ACHN (cell line): Measurements from ENCODE around the gene ZFYVE1.

Experiments used
- DNase-seq: peaks from one replicate; pipeline ENCODE4 v3.0.0-alpha.2; 2015
- in situ Hi-C: cut with HindIII; loops from 2 replicates; pipeline ENCODE4 v1.10.0; 2017; ENCODE audit warnings: low sequenced_read_pairs, low pct_ligation_motif_present, low pct_unique_long_range_greater_than_20kb

Gene ZFYVE1

DNA sequence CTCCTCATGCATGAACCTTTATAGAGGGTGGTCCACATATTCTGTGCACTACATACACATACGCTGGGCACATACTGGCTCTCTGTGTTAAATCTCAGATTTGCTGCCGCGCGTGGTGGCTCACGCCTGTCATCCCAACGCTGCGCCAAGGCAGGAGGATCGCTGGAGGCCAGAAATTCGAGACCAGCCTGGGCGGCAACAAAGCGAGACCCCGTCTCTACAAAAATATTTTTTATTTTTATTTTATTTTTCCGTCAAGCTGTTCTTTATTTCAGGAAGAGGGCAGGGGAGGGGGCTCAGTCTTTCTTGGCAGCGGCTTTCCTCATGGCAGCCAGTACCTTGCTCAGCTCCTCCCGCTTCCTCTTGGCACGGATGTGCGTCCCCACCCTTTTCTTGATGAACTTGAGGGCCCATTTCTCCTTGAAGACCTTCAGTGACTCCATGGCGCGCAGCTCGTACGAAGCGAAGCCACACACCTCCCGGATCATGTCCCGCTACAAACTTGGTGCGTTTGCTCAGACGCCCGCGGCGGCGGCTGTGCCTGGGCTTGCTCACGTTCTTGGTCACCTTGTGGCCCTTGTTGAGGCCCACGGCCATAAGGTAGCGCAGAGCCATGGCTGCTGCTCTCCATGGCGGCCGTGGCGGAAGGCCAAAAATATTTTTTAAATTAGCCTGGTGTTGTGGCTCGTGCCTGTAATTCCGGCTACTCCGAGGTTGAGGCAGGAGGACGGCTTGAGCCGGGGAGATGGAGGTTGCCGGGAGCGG is 97.4 kb downstream of the ZFYVE1 start:
- in situ Hi-C loops = no loop called here
- DNase-seq = no peak

GRCh38 chr14:72928872-72929271 is 98.0 kb downstream of the ZFYVE1 start:
- DNase-seq = no peak
- in situ Hi-C loops = no loop called here

- in situ Hi-C loops = no loop called here
- peak; percentile 97 for DNase-seq
Observed at GRCh38 chr14:72926292-72927028, 100.4 kb downstream of the ZFYVE1 start, which contains the start of gene DCAF4. Gene DCAF4 (plus strand): TSS chr14:72926464. CDS start chr14:72937979, 11,515 bp downstream.

- in situ Hi-C loops = no loop called here
- DNase-seq = no peak
Observed at GRCh38 chr14:72925815-72926291, 101.1 kb downstream of the ZFYVE1 start.

- no peak for DNase-seq
- in situ Hi-C loops = no loop called here
Observed at GRCh38 chr14:72925171-72925759, 101.6 kb downstream of the ZFYVE1 start.

GRCh38 chr14:72924337-72924736 is 102.6 kb downstream of the ZFYVE1 start:
- DNase-seq = no peak
- in situ Hi-C loops = no loop called here

GRCh38 chr14:72921396-72921795 is 105.5 kb downstream of the ZFYVE1 start:
- in situ Hi-C loops = no loop called here
- no peak for DNase-seq

DNA sequence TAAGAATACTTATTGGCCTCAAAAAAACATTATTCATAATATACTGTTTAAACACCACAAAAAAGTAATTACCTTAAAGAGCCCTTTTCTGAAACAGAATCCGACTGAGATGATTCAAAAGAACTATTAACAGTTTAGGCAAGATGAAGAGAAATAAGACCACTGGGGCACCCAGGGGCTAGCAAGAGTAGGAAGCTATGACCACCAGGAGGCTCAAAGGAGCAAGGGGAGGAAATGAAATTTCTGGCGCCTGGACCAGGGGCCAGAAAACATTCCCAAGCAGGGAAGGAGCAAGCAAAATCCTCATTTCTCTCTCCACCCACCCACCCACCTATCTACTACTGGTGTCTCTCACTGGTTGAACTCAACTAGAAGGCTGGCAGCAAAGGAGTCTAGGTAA is 106.9 kb downstream of the ZFYVE1 start:
- DNase-seq = no peak
- in situ Hi-C loops = no loop called here
